Dermis microvascular lymphatic vessel endothelial cell (primary cell): ENCODE data around the gene SLC10A3. TPM values are rescaled to one million over a fixed set of nuclear protein-coding genes. Genes with fewer than 3 reads are reported as not detected.
A peak's percentile ranks its signal among the peaks of the same experiment; 100 is the strongest.

Source experiments
- DNase-seq, 2 donors: peaks; one replicate each; pipeline versions ENCODE4 v3.0.0 to v3.0.0-alpha.2; 2010; ENCODE audit warnings: low read depth in 2 of 2
- total RNA-seq: library from RNA; depleted of rRNA; stranded (reverse); fragments of >200 nt; gene quantifications from 2 replicates; pipeline ENCODE4 v1.2.1, GENCODE V29; 2014

The SLC10A3 gene, protein sequence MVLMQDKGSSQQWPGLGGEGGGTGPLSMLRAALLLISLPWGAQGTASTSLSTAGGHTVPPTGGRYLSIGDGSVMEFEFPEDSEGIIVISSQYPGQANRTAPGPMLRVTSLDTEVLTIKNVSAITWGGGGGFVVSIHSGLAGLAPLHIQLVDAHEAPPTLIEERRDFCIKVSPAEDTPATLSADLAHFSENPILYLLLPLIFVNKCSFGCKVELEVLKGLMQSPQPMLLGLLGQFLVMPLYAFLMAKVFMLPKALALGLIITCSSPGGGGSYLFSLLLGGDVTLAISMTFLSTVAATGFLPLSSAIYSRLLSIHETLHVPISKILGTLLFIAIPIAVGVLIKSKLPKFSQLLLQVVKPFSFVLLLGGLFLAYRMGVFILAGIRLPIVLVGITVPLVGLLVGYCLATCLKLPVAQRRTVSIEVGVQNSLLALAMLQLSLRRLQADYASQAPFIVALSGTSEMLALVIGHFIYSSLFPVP
- 8.1 and 14.4 TPM in 2 replicates for total RNA-seq

- peak; percentile 88 to 95 for DNase-seq
These were observed at the start of gene SLC10A3 for GRCh38 chrX:154490414-154491083. SLC10A3 (minus strand) TSS chrX:154490629; CDS start chrX:154488940, 1,689 bp downstream.

- no peak for DNase-seq
These were observed 48.6 kb upstream of the SLC10A3 start for GRCh38 chrX:154539077-154539476.

DNA sequence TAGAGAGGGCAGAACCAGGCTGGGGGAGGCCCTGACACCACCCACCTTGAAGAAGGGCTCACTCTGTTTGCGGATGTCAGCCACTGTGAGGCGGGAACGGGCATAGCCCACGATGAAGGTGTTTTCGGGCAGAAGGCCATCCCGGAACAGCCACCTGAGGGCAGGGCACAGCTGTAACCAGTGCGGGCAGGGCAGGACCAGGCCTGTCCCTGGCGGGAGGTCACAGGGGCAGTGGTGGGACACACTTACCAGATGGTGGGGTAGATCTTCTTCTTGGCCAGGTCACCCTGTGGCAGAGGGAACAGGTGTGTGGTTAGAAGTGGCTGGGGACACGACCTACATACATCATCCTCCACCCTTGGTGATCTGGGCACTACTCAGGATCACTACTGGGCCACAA, 45.5 kb upstream of the SLC10A3 start:
- DNase-seq, result no peak

- DNase-seq, result peak; percentile 69 to 74
These were observed 44.3 kb upstream of the SLC10A3 start for GRCh38 chrX:154534526-154535322.

DNA sequence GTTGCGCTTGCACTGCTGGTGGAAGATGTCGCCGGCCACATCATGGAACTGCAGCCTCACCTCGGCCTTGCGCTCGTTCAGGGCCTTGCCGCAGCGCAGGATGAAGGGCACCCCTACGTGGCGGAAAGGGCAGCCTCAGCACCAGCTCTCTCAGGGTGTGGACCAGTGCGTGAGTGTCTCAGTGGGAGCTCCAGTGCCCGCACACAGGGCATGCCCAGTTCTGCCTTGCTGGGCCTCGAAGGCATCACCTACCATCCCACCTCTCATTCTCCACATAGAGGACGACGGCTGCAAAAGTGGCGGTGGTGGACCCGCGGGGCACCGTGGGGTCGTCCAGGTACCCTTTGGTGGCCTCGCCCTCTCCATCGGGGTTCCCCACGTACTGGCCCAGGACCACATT, 42.3 kb upstream of the SLC10A3 start:
- DNase-seq, result no peak

GRCh38 chrX:154531626-154532025, 41.2 kb upstream of the SLC10A3 start:
- peak in 1 of 2 donors; percentile 32 for DNase-seq

DNA sequence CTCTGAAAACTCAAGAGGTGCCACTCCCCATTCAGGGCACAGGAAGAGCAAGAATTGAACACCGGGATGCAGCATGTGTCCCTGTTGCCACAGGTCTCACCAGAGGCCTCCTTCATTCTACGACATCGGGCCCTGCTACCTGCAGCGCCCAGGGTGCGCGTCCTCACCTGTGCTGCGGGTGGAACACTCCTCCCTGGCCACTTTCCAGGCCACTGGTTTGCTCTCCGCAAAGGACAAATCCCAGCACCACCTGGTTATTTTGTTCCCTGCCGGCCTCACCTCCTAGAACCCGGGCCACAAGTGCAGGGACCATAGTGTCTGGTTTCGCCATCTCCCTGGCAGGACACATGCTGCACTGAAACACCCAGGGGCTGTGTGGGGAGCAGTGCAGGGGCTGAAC, 39.9 kb upstream of the SLC10A3 start:
- DNase-seq, result no peak

DNA sequence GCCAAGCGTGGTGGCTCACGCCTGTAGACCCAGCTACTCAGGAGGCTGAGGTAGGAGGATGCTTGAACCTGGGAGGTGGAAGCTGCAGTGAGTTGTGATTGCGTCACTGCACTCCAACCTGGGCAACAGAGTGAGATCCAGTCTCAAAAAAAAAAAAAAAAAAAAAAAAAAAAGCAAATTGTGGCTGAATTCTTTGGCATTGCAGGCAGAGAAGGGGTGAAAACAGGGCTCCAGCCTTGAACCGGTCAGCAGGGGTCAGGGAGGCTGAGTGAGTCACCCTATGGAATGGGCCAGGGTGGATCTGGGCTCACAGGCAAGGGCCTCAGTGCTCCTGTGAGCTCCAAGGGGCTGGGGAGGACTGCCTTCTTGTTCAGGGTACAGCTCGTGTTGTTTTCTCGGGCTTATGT, 38.8 kb upstream of the SLC10A3 start:
- no peak for DNase-seq

- DNase-seq, result peak in 1 of 2 donors; percentile 68
These were observed 36.7 kb upstream of the SLC10A3 start for GRCh38 chrX:154526901-154527675.

DNA sequence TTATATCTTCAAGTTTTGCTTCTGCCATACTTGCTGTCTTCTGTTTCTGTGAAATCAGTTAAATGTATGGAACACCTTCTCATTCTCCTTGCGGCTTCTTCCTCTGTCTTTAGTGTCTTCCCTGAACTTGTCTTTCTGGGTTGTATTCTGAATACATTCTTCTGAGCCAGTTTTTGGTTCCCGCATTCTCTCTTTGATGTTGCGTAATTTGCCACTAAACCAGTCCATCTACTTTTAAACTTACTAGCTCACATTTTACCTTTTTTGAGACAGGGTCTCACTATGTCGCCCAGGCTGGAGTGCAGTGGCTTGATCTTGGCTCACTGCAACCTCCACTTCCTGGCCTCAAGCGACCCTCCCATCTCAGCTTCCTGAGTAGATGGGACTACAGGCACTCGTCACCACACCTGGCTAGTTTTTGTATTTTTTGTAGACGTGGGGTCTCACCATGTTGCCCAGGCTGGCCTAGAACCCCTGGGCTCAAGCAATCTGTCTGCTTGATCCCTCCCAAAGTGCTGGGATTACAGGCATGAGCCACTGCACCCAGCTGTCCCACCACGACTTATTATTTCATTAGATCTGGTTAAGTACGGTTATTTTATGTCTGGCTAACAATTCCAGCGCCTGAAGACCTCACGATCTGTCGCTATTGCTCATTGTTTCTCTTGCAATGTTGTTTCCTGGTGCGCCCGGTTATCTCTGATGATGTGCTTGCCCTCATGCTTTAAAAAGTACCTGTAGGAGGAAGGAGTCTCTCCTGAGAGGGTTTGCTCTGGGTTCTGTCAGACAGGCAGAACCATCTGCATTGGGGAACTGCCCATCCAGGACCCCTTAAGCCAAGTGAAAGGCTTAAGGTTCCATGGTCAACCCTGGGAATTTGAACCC, 35.4 kb upstream of the SLC10A3 start:
- DNase-seq, result no peak

GRCh38 chrX:154519389-154519788, 29.0 kb upstream of the SLC10A3 start:
- DNase-seq, result no peak

GRCh38 chrX:154517101-154517781, 26.8 kb upstream of the SLC10A3 start:
- no peak for DNase-seq

DNA sequence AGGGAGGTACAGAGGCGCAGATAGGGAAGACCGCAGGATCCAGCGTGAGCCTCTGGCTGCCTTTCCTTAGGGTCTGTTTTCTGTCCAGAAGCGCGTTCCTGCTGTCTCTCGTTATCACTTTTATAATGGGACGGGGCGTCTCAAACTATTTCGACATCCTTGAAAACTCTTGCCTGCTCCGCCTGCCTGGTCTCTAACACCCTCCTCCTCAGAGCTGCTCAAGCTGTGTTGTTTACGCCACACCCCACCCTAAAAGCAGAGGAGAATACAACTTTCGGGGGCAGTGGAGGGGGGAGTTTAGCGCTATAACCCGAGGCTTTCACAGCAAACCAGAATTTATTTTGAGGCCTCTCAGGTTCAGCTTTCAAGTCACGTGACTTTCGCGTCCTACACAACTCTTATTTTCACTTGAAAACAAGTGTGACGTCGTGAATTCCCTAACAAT, 26.2 kb upstream of the SLC10A3 start:
- peak; percentile 57 to 79 for DNase-seq

DNA sequence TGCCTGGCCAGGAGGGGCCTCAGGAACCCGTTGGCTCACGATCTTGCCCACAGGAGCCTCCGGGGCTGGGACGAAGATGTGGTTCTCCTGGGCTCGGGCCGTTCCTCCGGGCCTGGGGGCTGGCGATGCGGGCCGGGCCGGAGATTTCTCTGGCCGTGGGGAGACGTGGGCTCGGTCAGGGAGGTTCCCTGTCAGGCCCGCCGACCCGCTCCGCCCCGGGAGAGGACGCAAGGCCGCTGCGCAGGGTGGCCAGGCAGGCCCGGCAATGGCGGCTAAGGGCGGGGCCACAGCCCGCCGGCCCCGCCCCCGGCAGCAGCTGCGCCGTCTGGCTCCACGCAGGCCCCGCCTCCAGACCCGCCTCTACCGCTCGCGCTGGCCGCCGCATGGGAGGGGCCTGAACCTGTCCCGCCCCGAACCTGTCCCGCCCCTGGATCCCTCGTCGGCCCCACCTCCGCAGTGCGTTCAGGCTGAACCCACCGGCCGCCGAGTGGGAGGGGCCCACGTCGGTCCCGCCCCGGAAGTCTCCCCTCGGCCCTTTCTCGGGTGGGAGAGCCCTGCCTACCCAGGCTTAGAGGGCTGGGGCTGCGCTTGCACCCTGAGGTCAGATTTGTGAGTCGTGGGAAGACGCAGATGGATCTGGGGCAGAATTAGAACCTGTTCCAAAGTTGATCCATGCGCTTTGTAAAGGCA, 25.7 kb upstream of the SLC10A3 start, which contains the start of gene FAM3A:
TSS of gene FAM3A (minus strand) at position 267 of the 690 bp plus-strand sequence. CDS start 460 bp downstream, outside the sequence.
- DNase-seq, result peak; percentile 77 to 92

DNA sequence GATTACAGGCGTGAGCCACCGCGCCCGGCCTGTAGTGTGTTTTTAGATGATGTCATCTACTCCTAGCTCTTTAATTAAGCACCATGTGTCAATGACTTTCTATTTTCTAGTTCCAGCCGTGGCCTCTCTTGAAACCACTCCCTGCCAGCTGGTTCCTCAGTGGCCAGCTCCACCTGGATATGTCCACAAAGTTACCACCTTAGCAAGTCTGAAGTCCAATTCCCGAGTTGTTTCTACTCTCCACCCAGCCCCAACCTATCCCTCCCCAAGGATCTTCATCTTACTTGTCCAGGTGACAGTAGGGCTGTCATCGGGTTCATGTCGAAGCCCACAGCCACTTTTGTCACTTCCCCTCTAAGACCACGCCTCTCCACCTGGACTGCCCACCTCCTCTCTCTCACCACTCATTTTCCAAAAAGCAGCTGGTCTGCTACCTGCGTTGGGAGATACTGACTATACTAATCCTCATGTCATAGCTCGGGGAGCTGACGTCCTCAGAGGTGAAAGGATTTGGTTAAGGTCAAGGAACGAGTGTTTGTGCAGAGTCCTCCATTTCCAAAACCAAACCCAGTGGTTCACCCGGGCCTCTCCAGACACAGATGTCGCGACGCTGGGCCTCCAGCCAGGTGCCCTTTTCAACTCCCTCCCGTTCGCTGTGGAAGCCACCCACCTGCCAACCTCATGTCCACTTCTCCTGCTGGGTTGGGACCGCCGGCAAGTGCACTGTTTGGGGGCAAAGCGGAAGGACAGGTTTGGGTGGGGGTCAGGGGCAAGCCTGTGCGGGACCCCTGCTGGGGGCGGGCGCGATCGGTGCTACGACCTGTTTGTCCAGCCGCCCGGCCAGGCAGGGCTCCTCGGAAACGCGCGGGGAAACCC, 24.9 kb upstream of the SLC10A3 start:
- DNase-seq, result peak in 1 of 2 donors; percentile 9

DNA sequence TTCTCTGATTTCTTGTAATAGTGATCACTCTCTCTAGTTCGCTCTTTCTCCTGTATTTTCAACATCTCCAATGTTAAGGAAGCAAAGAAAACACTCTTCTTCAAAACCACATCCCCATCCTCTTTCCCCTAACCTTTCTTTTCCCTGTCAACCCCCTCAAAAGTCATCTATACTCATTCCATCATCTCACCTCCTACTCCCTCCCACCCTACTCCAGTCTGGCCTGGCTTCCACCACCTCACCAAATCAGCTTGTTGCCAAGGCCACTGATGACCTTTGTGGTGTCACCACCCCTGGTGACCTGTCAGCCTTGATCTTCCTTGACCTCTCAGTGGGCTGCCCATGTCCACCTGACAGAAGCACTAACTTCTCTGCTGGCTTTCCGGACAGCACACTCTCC, 23.3 kb upstream of the SLC10A3 start:
- no peak for DNase-seq

DNA sequence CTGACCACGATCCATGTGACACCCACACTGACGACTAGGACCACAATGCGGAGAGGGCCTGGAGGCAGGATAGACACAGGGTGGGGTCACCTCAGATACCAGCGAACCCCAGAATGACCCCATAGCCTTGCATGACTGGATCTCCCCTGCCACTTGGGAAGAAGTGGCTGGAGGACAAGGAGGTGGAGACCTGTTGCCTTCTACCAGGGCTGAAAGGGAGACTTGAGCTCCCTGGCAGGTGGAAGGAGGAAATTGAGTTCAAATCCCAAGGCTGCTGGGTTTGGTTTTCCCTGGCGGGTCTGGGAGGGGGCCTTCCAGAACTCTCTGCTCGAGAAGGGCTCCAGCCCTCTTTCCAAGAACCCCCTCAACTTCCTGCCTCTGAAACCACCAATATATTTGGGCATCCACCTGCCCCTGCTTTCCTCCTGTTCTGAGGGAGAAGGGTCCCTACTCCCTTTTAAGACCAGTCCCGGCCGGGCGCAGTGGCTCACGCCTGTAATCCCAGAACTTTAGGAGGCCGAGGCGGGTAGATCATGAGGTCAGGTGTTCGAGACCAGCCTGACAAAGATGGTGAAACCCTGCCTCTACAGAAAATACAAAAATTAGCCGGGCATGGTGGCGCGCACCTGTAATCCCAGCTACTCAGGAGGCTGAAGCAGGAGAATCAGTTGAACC, 22.6 kb upstream of the SLC10A3 start:
- no peak for DNase-seq
